GM20431 (cell line): ENCODE measurements around the gene IFITM2.
"Not testable (repeated sequence)": the region's sequence is repeated elsewhere in the genome, so short reads cannot be mapped to it uniquely, and the experiment has no call there.

ENCODE experiments used
- in situ Hi-C: fragments of 300-500 bp; cut with MseI, MboI; formaldehyde crosslinking; loops from one replicate; pipeline ENCODE4 v1.15.0; 2020; ENCODE audit warnings: low sequenced_read_pairs; ENCODE audit not compliant: unreplicated experiment

IFITM2 gene

DNA sequence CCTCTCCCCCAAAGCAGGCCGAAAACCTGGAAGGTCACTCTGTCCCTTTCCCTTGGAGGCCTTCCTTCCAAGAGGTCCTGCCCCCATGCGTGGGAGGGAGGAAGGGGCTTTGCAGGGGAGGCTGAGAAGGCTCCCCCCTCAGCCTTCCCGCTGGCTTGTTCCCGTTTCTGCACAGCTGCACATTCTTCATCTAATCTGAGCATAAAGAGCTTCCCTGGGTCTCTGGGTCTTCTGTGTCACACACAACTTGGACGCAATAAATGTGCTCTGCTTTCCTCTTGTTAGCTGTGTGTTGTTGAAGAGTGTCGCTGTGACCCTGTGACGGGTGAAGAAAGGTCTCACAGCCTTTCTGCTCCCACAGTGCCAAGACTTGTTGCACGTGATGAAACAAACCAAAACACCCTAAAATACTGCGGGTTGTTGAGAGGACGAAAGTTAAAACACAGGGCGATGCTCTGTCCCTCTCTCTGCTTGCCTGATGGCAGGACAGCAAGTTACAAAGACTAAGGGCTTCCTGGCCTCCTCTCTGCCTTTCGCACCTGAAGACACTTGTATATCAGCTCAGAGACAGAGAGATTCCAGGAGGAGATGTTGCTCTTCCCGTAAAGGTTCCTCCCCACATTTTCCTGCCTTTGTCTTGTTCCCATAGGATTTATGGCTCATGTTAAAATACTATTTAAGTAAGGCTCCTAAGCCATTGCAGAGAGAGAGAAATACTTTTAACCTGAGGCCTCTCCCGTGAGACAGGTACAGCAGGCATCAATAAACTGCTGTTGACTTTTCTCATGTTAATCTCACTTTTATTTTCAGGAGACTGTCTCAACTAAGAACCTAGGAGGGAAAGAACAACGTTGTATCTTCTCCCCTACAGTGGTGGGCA is 28.4 kb downstream of the IFITM2 start:
- in situ Hi-C loops = no loop called here

DNA sequence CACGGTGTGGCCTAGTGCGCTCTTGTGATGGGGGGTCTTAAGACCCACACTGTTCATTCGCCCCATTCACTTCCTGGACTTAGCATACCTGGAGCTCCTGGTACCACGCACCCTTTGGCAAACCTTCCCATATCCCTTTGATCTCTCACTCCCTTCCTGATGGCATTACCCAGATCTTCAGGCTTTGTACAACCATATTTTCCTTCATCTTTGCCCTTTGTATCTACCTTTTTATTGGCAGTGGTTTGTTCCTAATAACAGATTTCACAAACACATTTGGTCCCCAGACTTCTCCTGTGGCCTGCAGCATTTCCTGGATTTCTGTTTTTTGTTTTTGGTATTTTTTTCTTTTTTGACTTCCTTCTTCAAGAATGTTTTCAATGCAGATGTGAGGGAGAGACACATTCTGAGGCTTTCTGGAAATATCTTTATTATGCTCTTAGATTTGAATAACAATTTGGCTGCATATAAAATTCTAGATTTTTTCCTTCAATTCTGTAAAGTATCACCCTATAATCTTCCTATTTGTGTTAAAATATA is 29.1 kb downstream of the IFITM2 start:
- in situ Hi-C loops = no loop called here

- in situ Hi-C loops = no loop called here
These were observed 30.1 kb downstream of the IFITM2 start for GRCh38 chr11:337711-338110.

GRCh38 chr11:339963-340362 is 32.3 kb downstream of the IFITM2 start:
- in situ Hi-C loops = no loop called here

DNA sequence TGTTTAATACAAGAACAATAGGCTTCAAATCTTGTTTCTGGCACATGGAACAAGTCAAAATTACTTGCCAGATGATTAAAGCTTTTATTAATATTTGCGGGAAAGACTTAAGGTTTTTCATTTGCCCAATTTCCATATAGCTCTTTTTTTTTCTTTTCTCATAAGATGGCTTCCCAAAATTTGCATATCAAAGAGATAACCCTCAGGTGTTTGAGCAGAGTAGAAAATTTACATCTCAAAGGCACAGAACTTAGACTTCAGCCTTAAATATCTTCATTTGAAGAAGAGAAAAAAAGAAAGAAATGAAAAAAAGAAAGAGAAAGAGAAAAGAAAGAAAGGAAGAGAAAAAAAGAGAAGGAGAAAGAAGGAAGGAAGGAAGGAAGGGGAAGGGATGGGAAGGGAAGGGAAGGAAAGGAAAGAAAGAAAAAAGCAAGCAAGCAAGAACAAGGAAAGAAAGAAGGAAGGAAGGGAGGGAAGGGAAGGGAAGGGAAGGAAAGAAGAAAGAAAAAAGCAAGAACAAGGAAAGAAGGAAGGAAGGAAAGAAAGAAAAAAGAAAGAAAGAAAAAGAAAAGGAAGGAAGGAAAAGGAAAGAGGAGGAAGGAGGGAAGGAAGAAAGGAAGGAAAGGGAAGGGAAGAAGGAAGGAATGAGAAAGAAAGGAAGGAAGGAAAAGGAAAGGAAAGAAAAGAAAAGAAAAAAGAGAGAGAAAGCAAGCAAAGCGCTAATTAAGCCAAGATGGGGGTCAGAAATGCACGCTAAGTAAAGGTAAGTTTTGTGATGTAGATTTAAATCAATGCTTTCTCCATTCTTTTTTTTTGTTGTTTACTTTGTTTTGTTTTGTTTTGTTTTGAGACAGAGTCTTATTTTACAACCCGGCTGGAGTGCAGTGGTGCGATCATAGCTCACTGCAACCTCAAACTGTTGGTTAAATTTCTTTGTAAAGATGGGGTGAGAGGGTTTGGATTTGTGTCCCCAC is 33.2 kb downstream of the IFITM2 start:
- in situ Hi-C loops = no loop called here

DNA sequence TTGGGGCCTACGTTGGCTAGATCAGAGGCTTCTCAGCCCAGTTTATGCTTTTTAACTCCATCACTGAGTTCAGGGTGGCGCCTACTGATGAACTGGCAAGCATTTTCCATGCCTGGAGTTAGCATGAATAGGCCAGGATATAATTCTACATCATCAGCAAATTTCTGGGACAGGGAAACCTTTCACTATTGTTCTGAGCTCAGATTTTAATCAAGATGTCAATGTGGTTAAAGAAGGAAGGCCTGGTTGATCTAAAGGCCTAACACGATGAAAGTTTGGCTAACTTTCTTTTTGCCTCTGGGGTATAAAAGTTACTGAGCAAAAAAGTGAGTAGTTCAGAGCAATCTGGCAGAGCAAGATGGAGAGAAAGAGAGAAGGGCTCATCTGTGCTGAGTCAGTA is 34.7 kb downstream of the IFITM2 start:
- in situ Hi-C loops = no loop called here

DNA sequence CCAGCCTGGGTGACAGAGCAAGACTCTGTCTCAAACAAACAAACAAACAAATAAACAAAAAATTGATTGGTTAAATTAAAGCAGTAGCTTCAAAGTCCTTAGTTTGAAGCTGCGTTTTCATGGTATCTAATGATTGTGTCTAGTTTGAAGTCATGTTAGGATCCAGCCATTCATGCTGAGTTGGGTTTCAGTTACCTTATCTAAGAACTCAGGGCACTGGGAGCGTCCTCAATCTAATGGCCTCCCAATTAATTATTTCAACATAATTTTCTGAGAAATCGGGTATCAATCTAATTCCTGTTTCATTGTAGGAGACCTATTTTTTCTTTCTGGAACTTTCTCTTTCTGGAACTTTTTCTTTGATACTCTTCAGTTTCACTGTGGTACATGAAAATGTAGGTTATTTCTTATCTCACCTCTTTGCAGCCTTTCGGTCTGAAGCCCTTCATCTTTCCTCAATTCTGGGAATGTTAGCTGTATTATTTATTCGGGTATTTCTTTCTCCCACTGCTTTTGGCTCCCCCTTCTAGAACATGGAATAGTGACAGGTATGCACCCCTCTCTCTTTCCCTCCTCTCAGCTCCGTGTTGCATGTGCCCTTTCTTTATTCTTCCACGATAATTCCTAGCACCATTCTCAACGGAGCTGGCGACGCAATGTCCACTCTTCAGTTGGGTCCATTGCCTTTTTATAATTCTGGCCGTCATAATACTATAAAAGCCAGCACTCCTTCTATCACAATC is 37.4 kb downstream of the IFITM2 start:
- in situ Hi-C loops = no loop called here

DNA sequence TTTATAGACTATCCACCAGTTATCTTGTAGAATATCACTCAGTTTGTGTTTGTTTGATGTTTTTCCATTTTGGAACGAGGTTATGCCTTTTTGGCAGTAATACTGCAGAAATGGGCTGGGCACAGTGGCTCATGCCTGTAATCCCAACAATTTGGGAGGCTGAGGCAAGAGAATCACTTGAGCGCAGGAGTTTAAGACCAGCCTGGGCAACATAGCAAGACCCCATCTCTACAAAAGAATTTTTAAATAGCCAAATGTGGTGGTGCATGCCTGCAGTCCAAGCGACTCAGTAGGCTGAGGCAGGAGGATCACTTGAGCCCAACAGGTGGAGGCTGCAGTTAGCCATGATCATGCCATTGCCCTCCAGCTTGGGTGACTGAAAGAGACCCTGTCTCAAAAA is 38.9 kb downstream of the IFITM2 start:
- in situ Hi-C loops = no loop called here

- in situ Hi-C loops = not testable (repeated sequence)
These were observed 41.8 kb downstream of the IFITM2 start for GRCh38 chr11:349270-349954.

GRCh38 chr11:350033-350722 is 42.6 kb downstream of the IFITM2 start:
- in situ Hi-C loops = not testable (repeated sequence)

- in situ Hi-C loops = no loop called here
These were observed 43.2 kb downstream of the IFITM2 start for GRCh38 chr11:350723-351255.

DNA sequence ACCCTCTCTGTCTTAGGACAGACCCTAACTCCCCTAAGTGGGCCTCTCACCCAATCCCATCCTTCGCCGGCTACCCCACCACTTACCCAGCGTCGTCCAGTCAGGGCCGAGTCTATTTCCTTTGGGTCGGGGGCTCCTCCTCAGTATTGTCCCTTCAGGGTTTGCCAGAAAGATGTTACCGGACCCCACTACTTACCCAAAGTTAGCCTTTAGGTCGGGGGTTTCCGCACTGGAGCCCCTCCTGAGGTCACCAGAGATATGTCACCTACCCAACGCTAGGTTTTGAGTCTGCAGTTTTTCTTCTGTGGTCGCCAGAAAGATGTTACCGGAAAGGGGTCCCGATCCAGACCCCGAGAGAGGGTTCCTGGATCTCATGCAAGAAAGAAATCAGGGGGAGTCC is 43.8 kb downstream of the IFITM2 start:
- in situ Hi-C loops = no loop called here

DNA sequence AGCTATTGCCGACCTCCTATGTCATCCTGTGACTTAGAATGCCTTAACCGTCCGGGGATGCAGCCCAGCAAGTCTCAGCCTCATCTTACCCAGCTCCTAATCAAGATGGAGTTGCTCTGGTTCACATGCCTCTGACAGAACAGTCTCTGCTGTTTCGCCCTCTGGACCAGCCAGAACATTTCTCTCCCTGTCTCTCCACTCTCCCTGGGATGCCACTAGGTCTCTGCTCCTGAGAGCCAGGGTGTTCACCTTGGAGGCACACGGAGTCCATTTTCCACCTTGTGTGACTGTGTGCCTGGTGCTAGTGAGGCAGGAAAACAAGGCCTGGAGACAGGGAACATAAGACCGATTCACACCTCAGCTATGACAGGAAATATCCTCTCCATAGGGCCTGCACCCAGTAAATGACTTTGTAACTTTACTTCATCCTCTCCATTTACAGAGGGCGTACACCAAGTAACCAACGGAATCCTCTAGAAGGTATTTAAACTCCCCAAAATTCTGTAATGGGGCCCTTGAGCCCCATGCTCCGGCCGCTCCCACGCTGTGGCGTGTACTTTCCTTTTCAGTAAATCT is 44.9 kb downstream of the IFITM2 start:
- in situ Hi-C loops = no loop called here

DNA sequence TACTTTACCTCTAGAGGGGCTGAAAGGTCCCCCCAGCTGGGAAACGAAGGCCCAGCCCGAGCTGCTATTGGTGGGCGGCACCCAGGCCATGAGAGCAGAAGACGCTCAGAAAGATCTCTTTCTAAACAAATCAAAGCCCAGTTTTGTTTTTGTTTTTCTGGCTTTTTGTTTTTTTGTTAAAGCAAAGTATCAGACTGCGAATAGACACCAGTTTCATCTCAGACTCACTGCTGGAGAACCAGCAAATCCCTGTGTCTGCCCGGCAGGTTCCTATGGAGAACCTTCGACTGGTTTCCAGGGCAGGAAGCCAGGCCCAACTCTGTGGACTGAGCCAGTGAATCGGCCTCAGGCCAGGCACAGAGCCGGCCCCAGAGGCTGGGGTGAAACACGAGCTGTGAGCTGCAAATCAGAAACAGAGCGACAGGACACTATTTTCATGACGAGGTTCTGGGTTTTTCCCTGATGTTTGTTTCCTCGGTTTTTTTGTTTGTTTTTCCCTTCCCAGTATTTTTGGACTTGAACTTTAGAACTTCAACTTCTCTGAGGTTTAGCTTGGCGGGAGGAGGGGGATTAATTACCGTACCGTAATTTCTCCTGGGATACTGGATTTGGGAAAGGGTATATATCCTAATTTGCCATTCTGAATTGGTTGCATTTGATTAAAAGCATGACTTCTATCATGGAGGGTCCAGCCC is 45.7 kb downstream of the IFITM2 start:
- in situ Hi-C loops = no loop called here

- in situ Hi-C loops = no loop called here
These were observed 48.2 kb downstream of the IFITM2 start for GRCh38 chr11:355581-356458.

- in situ Hi-C loops = no loop called here
These were observed 49.0 kb downstream of the IFITM2 start for GRCh38 chr11:356610-357009.

DNA sequence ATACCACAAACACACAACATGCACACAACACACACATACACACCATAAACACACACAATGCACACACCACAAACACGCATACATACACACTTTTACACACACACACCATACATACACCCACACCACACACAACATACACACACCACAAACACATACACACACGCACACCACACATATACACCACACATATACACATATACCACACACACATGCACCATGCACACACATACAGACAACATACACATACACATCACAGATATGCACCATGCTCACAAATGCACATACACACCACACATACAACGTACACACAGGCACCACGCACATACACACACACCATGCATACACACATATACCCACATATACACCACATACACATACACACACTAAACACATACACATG is 50.0 kb downstream of the IFITM2 start:
- in situ Hi-C loops = no loop called here
